Bronchial epithelial cell (primary cell): Measurements from ENCODE around the gene PKIB. TPM values are rescaled to one million over a fixed set of nuclear protein-coding genes. Genes with fewer than 3 reads are reported as not detected.

Experiments
- DNase-seq: peaks from one replicate; pipeline ENCODE4 v3.0.0-alpha.2; 2010; ENCODE audit warnings: low read depth
- FAIRE-seq: peaks from 2 replicates; lab custom pipeline; 2011; peaks lifted over from hg19 to GRCh38; lab: Jason Lieb, UNC
- H3K27me3 ChIP-seq: 2 replicates; pipeline ENCODE4 v1.5.1; 2011; ENCODE audit warnings: low read length; ENCODE audit not compliant: control insufficient read depth, insufficient read depth
- H3K36me3 ChIP-seq: 2 replicates; pipeline ENCODE4 v1.5.1; 2011; ENCODE audit warnings: low read length; ENCODE audit not compliant: control insufficient read depth, insufficient read depth
- H3K4me3 ChIP-seq: 2 replicates; pipeline ENCODE4 v1.5.1; 2011; ENCODE audit warnings: mild to moderate bottlenecking, low read depth, low read length, control low read depth
- CTCF ChIP-seq: IDR thresholded peaks from 2 replicates; pipeline ENCODE4 v1.5.1; 2011; ENCODE audit warnings: mild to moderate bottlenecking, moderate library complexity, low read length, control low read depth, inconsistent platforms; ENCODE audit not compliant: insufficient read depth, severe bottlenecking
- total RNA-seq: library from RNA; depleted of rRNA; stranded (reverse); fragments of >200 nt; gene quantifications from 2 replicates; pipeline ENCODE4 v1.2.1, GENCODE V29; 2014

The PKIB gene
- total RNA-seq, 1 donor from 2014 or later: 3.9 TPM

- no peak for DNase-seq
- Histone ChIP-seq H3K4me3 (no peak overlapping the region), H3K36me3 (no peaks in the 10 kb centered on the region), H3K27me3 (no peaks in the 10 kb centered on the region)
- no peak for TF ChIP-seq CTCF
- no peak for FAIRE-seq
Observed at GRCh38 chr6:122710908-122711635, 100.9 kb downstream of the PKIB start.

GRCh38 chr6:122712093-122712447 is 101.9 kb downstream of the PKIB start:
- Histone ChIP-seq H3K27me3 (no peaks in the 10 kb centered on the region), H3K36me3 (no peaks in the 10 kb centered on the region), H3K4me3 (no peak overlapping the region)
- no peak for TF ChIP-seq CTCF
- no peak for DNase-seq
- FAIRE-seq: no peak

- no peak for FAIRE-seq
- TF ChIP-seq CTCF: no peak
- Histone ChIP-seq H3K36me3 (no peaks in the 10 kb centered on the region), H3K27me3 (no peaks in the 10 kb centered on the region), H3K4me3 (no peak overlapping the region)
- DNase-seq: no peak
Observed at GRCh38 chr6:122712448-122713137, 102.4 kb downstream of the PKIB start.

- Histone ChIP-seq H3K4me3 (no peak overlapping the region), H3K27me3 (no peaks in the 10 kb centered on the region), H3K36me3 (no peaks in the 10 kb centered on the region)
- no peak for TF ChIP-seq CTCF
- no peak for FAIRE-seq
- no peak for DNase-seq
Observed at GRCh38 chr6:122713138-122713537, 102.9 kb downstream of the PKIB start.

- no peak for FAIRE-seq
- no peaks in the 10 kb centered on the region for H3K36me3 ChIP-seq
- H3K4me3 ChIP-seq: no peak overlapping the region
- TF ChIP-seq CTCF: no peak
- H3K27me3 ChIP-seq: no peaks in the 10 kb centered on the region
- DNase-seq: no peak
Observed at GRCh38 chr6:122714059-122714458, 103.9 kb downstream of the PKIB start.
